A673 (cell line): ENCODE measurements around the gene GPS1. TPM values are rescaled to one million over a fixed set of nuclear protein-coding genes. Genes with fewer than 3 reads are reported as not detected.

Experiments used
- BruUV-seq: library from RNA; stranded (reverse); fragments of 400-500 nt; replicated peaks from 2 replicates; lab custom pipeline; 2021; lab: Mats Ljungman, UMichigan
- CTCF ChIA-PET: fragments of 300-600 bp; sonication (Branson Sonifier 250); formaldehyde crosslinking; loops from one replicate; lab custom pipeline; 2022; ENCODE audit warnings: antibody characterized with exemption; lab: Charles Lee
- POLR2A ChIA-PET: fragments of 300-600 bp; sonication (Branson Sonifier 250); formaldehyde crosslinking; loops from one replicate; lab custom pipeline; 2022; ENCODE audit warnings: antibody characterized with exemption; ENCODE audit not compliant: low non-redundant PET; lab: Charles Lee
- DNase-seq: peaks from one replicate; pipeline ENCODE4 v3.0.0-alpha.2; 2015; ENCODE audit warnings: low spot score
- H3K27ac ChIP-seq: fragments of 200-600 bp; sonication (generic); 2 replicates; pipeline ENCODE4 v1.5.1; 2016; ENCODE audit warnings: mixed run types, low read depth, mild to moderate bottlenecking, mixed read lengths, antibody characterized with exemption, low read length; ENCODE audit not compliant: poor library complexity, severe bottlenecking
- H3K27me3 ChIP-seq: fragments of 200-600 bp; sonication (generic); replicated peaks from 2 replicates; pipeline ENCODE4 v1.6.1; 2017; ENCODE audit warnings: mixed run types, low read depth, mild to moderate bottlenecking, mixed read lengths, antibody characterized with exemption, low read length; ENCODE audit not compliant: insufficient read depth, poor library complexity
- H3K36me3 ChIP-seq: fragments of 200-600 bp; sonication (generic); 2 replicates; pipeline ENCODE4 v1.6.1; 2016; ENCODE audit warnings: mixed run types, mild to moderate bottlenecking, mixed read lengths, antibody characterized with exemption, low read length; ENCODE audit not compliant: insufficient read depth, poor library complexity, severe bottlenecking
- H3K4me1 ChIP-seq: fragments of 200-600 bp; sonication (generic); 2 replicates; pipeline ENCODE4 v1.6.1; 2017; ENCODE audit warnings: mixed run types, mild to moderate bottlenecking, mixed read lengths, antibody characterized with exemption, low read length; ENCODE audit not compliant: insufficient read depth, poor library complexity, severe bottlenecking
- H3K4me3 ChIP-seq: fragments of 200-600 bp; sonication (generic); 2 replicates; pipeline ENCODE4 v1.5.1; 2016; ENCODE audit warnings: low read depth, mixed run types, mild to moderate bottlenecking, mixed read lengths, low read length; ENCODE audit not compliant: poor library complexity, severe bottlenecking
- H3K9me3 ChIP-seq: fragments of 200-600 bp; sonication (generic); 2 replicates; pipeline ENCODE4 v1.6.1; 2016; ENCODE audit warnings: mixed run types, low read depth, mild to moderate bottlenecking, mixed read lengths, antibody characterized with exemption, low read length; ENCODE audit not compliant: poor library complexity, severe bottlenecking
- EZH2 ChIP-seq: fragments of 200-600 bp; sonication (generic); IDR thresholded peaks from 2 replicates; pipeline ENCODE4 v1.6.1; 2017; ENCODE audit warnings: borderline replicate concordance, low read depth, mild to moderate bottlenecking, mixed read lengths, antibody characterized with exemption, low read length; ENCODE audit not compliant: poor library complexity, severe bottlenecking
- intact Hi-C: fragments of 100-400 bp; cut with micrococcal nuclease; formaldehyde crosslinking; loops from one replicate; pipeline ENCODE4 v1.10.0; 2022; ENCODE audit not compliant: unreplicated experiment
- total RNA-seq: library from RNA; stranded (reverse); gene quantifications from 2 replicates; pipeline ENCODE4 v1.2.3, GENCODE V29; 2021
- TF ChIP-seq, protein P1 (sequence below): fragments of 300-800, 200-600 bp; sonication (generic); conservative IDR thresholded peaks from 2 replicates; pipeline ENCODE4 v1.5.1; 2017; ENCODE audit warnings: low read depth, mild to moderate bottlenecking, antibody characterized with exemption, low read length, moderate library complexity, mixed read lengths

Gene GPS1
- total RNA-seq, 1 experiment from 2014 or later: 162 TPM

DNA sequence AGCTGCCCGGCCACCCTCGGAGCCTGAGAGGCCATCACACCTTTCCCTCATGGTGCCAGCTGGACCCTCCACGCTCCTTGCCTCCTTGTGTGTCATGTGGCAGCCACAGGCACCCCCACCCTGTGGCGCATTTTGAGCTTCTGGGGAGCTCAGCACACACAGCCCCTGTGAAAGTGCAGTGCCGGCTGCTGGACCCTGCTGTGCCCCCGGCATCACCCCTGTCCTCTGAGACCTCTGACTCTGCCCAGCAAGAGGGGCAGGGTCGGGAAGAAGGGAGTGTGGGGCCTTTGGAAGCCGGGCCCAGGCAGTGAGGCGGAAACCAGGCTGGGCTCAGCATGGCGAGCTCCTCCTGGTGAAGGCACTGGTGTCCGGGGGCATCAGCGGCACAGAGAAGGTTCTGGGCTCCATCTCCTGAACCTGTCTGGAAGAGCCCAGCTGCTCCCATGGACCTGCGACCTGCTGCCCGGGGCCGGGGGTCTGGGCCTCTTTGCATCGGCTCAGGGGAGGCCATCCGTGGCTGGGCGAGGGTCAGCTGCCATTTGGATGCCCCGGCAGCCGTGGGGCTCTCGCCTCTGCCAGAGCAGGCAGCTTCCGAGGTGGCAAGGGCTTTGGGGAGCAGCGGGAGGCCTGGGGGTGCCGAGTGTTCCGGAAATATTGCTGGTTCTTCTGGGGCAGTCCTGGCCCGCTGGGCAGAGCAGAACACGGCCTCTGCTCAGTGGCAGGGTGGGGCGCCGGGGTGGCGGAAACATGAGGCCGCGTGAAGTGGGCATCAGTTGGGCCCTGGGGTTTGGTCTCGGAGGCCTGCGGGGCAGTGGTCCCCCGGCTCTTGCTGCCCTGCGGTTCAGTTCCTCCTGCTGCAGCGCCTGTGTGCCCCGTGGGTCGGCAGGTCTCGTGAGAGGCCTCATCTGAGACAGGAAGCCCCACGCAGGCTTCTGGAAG lies 46.9 kb upstream of the GPS1 start:
- BruUV-seq: no TSS peak
- TF ChIP-seq EZH2: no peak
- TF ChIP-seq, protein P1, sequence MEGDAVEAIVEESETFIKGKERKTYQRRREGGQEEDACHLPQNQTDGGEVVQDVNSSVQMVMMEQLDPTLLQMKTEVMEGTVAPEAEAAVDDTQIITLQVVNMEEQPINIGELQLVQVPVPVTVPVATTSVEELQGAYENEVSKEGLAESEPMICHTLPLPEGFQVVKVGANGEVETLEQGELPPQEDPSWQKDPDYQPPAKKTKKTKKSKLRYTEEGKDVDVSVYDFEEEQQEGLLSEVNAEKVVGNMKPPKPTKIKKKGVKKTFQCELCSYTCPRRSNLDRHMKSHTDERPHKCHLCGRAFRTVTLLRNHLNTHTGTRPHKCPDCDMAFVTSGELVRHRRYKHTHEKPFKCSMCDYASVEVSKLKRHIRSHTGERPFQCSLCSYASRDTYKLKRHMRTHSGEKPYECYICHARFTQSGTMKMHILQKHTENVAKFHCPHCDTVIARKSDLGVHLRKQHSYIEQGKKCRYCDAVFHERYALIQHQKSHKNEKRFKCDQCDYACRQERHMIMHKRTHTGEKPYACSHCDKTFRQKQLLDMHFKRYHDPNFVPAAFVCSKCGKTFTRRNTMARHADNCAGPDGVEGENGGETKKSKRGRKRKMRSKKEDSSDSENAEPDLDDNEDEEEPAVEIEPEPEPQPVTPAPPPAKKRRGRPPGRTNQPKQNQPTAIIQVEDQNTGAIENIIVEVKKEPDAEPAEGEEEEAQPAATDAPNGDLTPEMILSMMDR: no peak
- no peak overlapping the region for H3K27ac ChIP-seq

DNA sequence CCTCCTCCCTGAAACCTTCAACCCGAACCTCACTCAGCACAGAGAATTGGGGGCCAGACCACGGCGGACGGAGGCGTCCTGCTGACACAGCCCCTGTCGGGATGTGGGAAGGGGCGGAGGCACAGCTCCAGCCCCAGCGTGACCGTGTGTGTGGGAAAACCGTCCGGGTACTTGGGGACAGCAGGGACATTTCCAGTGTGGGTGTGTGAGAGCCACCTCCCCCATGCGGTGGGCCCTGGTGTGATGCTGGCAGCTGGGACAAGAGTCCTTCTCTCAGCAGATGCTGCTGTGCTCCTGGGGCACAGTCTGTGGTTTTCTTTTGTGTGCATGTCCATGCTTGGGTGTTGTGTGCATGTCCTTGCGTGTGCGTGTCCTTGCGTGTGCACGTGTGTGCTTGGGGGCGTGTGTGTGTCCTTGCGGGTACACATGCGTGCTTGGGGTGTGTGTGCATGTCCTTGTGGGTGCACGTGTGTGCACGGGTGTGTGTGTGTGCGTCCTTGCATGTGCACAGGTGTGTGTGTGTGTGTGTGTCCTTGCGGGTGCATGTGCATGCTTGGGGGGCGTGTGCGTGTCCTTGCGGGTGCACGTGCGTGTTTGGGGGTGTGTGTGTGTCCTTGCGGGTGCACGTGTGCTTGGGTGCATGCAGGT lies 45.9 kb upstream of the GPS1 start:
- Histone ChIP-seq H3K9me3 (no peaks in the 10 kb centered on the region), H3K4me1 (peaks cover 9% of the 10 kb centered on the region), H3K27ac (no peak overlapping the region), H3K36me3 (no peaks in the 10 kb centered on the region), H3K4me3 (no peak overlapping the region), H3K27me3 (no peaks in the 10 kb centered on the region)
- BruUV-seq: no TSS peak
- TF ChIP-seq, protein P1: no peak
- no peak for TF ChIP-seq EZH2
- POLR2A ChIA-PET: no interaction called here
- CTCF ChIA-PET: no interaction called here
- DNase-seq: no peak
- intact Hi-C loops: no loop called here

More for the DNA sequence above, 46.9 kb upstream of the GPS1 start:
- no peaks in the 10 kb centered on the region for H3K9me3 ChIP-seq
- ChIA-PET POLR2A (no interaction called here), CTCF (interaction anchor here (0.5 kb wide), 1 partner anchor 49 kb away, joined by 7 read pairs; no protein-coding TSS in a partner anchor)
- H3K27me3 ChIP-seq: no peaks in the 10 kb centered on the region
- no peak for DNase-seq
- H3K36me3 ChIP-seq: no peaks in the 10 kb centered on the region
- no peak overlapping the region for H3K4me3 ChIP-seq
- intact Hi-C loops: no loop called here
- H3K4me1 ChIP-seq: peaks cover 9% of the 10 kb centered on the region

DNA sequence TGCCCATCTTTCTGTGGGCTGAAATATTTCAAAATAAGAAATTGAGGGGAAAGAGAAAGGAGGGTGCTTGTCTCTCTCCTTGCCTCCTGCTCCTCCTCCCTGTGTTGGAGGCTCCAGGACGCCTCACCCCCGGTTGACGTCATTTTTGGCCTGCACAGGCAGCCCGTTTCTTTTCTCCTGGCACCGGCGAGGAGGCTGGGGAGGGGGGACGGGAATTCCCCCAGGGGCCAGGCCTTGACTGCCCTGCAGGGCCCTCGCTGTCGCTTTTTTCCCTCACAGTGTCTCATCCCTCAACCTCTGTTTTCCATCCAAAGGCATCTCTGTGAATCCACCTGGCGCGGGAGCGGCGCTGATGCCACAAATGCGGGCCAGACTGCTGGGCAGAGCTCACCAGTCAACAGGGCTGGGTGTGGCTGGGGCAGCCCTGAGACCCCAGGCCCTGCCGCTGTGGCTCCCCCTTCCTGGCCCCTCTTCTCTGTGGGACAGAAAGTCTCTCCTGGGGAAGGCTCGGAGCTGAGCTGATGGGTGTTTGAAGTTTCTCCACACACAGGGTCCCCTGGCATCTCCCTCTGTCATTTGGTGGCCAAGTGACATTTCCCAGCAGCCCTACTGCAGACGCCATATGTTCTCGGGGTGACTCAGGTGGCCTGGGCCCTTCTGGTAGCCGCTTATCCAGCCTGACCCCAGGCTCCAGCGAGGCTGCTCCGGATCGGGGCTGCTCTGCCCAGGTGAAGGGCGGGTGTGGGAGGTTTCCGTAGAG lies 45.0 kb upstream of the GPS1 start:
- H3K9me3 ChIP-seq: no peaks in the 10 kb centered on the region
- no peak for DNase-seq
- BruUV-seq: no TSS peak
- ChIA-PET POLR2A (no interaction called here), CTCF (no interaction called here)
- no peak overlapping the region for H3K4me3 ChIP-seq
- intact Hi-C loops: no loop called here
- H3K27me3 ChIP-seq: no peaks in the 10 kb centered on the region
- H3K27ac ChIP-seq: no peak overlapping the region
- H3K36me3 ChIP-seq: no peaks in the 10 kb centered on the region
- TF ChIP-seq, protein P1: no peak
- TF ChIP-seq EZH2: no peak
- peaks cover 9% of the 10 kb centered on the region for H3K4me1 ChIP-seq
